ELF-1 (cell line): ENCODE data around the gene TBX10.
"Not testable (repeated sequence)": the region's sequence is repeated elsewhere in the genome, so short reads cannot be mapped to it uniquely, and the experiment has no call there.

Experiments
- DNase-seq: peaks from one replicate; pipeline ENCODE4 v3.0.0-alpha.2; 2016; ENCODE audit warnings: low read depth, low spot score

TBX10 gene

GRCh38 chr11:67664696-67665540, 25.4 kb upstream of the TBX10 start:
- no peak for DNase-seq

GRCh38 chr11:67664213-67664585, 24.6 kb upstream of the TBX10 start:
- no peak for DNase-seq

GRCh38 chr11:67663532-67664212, 24.1 kb upstream of the TBX10 start:
- DNase-seq: no peak

- DNase-seq: no peak
Observed at GRCh38 chr11:67662835-67663531, 23.4 kb upstream of the TBX10 start.

- DNase-seq: no peak
Observed at GRCh38 chr11:67662142-67662834, 22.7 kb upstream of the TBX10 start.

- DNase-seq: not testable (repeated sequence)
Observed at GRCh38 chr11:67660752-67661151, 21.2 kb upstream of the TBX10 start.

- DNase-seq: not testable (repeated sequence)
Observed at GRCh38 chr11:67659651-67660165, 20.1 kb upstream of the TBX10 start.

- no peak for DNase-seq
Observed at GRCh38 chr11:67657300-67657699, 17.7 kb upstream of the TBX10 start.

- DNase-seq: no peak
Observed at GRCh38 chr11:67656278-67656922, 16.8 kb upstream of the TBX10 start.

- DNase-seq: no peak
Observed at GRCh38 chr11:67654225-67654624, 14.7 kb upstream of the TBX10 start.

GRCh38 chr11:67652965-67653845, 13.6 kb upstream of the TBX10 start:
- no peak for DNase-seq

- DNase-seq: no peak
Observed at GRCh38 chr11:67651976-67652781, 12.6 kb upstream of the TBX10 start.

- no peak for DNase-seq
Observed at GRCh38 chr11:67649634-67650510, 10.3 kb upstream of the TBX10 start.

- no peak for DNase-seq
Observed at GRCh38 chr11:67648796-67649613, 9.4 kb upstream of the TBX10 start.

GRCh38 chr11:67648140-67648795, 8.7 kb upstream of the TBX10 start:
- peak; percentile 47 for DNase-seq

- DNase-seq: no peak
Observed at GRCh38 chr11:67647471-67647870, 7.9 kb upstream of the TBX10 start.
